HEK293 (cell line): Measurements from ENCODE around the gene RIPOR3.

ENCODE experiments used
- GLI4 ChIP-seq: fragments of 450-650 bp; formaldehyde crosslinking; IDR thresholded peaks from 2 replicates; pipeline ENCODE4 v1.5.1; 2016; ENCODE audit warnings: missing biosample characterization, missing genetic modification characterization
- GLIS2 ChIP-seq: fragments of 450-650 bp; formaldehyde crosslinking; IDR thresholded peaks from 2 replicates; pipeline ENCODE4 v1.5.1; 2016; ENCODE audit warnings: missing biosample characterization, missing genetic modification characterization
- IKZF3 ChIP-seq: fragments of 450-650 bp; IDR thresholded peaks from 2 replicates; pipeline ENCODE4 v1.5.0; 2018; ENCODE audit warnings: missing biosample characterization, mild to moderate bottlenecking, missing genetic modification characterization, moderate library complexity
- KLF9 ChIP-seq: fragments of 450-650 bp; formaldehyde crosslinking; IDR thresholded peaks from 2 replicates; pipeline ENCODE4 v1.5.1; 2016; ENCODE audit warnings: missing biosample characterization, missing genetic modification characterization, low read depth
- MZF1 ChIP-seq: fragments of 450-650 bp; formaldehyde crosslinking; IDR thresholded peaks from 2 replicates; pipeline ENCODE4 v1.5.1; 2017; ENCODE audit warnings: missing biosample characterization, missing genetic modification characterization, borderline replicate concordance
- REST ChIP-seq: fragments of 450-650 bp; formaldehyde crosslinking; IDR thresholded peaks from 2 replicates; pipeline ENCODE4 v1.5.1; 2016; ENCODE audit warnings: missing biosample characterization, missing genetic modification characterization
- SALL2 ChIP-seq: fragments of 450-650 bp; formaldehyde crosslinking; IDR thresholded peaks from 2 replicates; pipeline ENCODE4 v1.5.0; 2017; ENCODE audit warnings: missing biosample characterization, mild to moderate bottlenecking, missing genetic modification characterization, borderline replicate concordance
- ZBTB20 ChIP-seq: fragments of 450-650 bp; formaldehyde crosslinking; IDR thresholded peaks from 2 replicates; pipeline ENCODE4 v1.5.1; 2016; ENCODE audit warnings: missing biosample characterization, missing genetic modification characterization
- ZBTB26 ChIP-seq: fragments of 450-650 bp; formaldehyde crosslinking; optimal IDR thresholded peaks from 2 replicates; pipeline ENCODE3; 2016; ENCODE audit warnings: missing biosample characterization, mild to moderate bottlenecking, missing genetic modification characterization
- ZBTB44 ChIP-seq: fragments of 450-650 bp; IDR thresholded peaks from 2 replicates; pipeline ENCODE4 v1.5.1; 2018; ENCODE audit warnings: missing biosample characterization, mild to moderate bottlenecking, missing genetic modification characterization
- ZBTB6 ChIP-seq: fragments of 450-650 bp; formaldehyde crosslinking; IDR thresholded peaks from 2 replicates; pipeline ENCODE4 v1.5.1; 2017; ENCODE audit warnings: missing biosample characterization, missing genetic modification characterization
- ZBTB8A ChIP-seq: fragments of 450-650 bp; formaldehyde crosslinking; IDR thresholded peaks from 2 replicates; pipeline ENCODE4 v1.5.1; 2016; ENCODE audit warnings: missing biosample characterization, missing genetic modification characterization
- ZNF112 ChIP-seq: fragments of 450-650 bp; formaldehyde crosslinking; IDR thresholded peaks from 2 replicates; pipeline ENCODE4 v1.5.0; 2017; ENCODE audit warnings: missing biosample characterization, missing genetic modification characterization
- ZNF169 ChIP-seq: fragments of 450-650 bp; formaldehyde crosslinking; IDR thresholded peaks from 2 replicates; pipeline ENCODE4 v1.5.1; 2016; ENCODE audit warnings: missing biosample characterization, missing genetic modification characterization
- ZNF174 ChIP-seq: fragments of 450-650 bp; formaldehyde crosslinking; IDR thresholded peaks from 2 replicates; pipeline ENCODE4 v1.5.0; 2017; ENCODE audit warnings: missing biosample characterization, mild to moderate bottlenecking, missing genetic modification characterization
- ZNF239 ChIP-seq: fragments of 450-650 bp; formaldehyde crosslinking; IDR thresholded peaks from 2 replicates; pipeline ENCODE4 v1.5.1; 2016; ENCODE audit warnings: missing biosample characterization, missing genetic modification characterization
- ZNF341 ChIP-seq: fragments of 450-650 bp; formaldehyde crosslinking; IDR thresholded peaks from 2 replicates; pipeline ENCODE4; 2016; ENCODE audit warnings: low read depth, missing biosample characterization, missing genetic modification characterization
- ZNF426 ChIP-seq: fragments of 450-650 bp; formaldehyde crosslinking; IDR thresholded peaks from 2 replicates; pipeline ENCODE4 v1.5.1; 2017; ENCODE audit warnings: missing biosample characterization, missing genetic modification characterization, mild to moderate bottlenecking, inconsistent platforms, moderate library complexity
- ZNF449 ChIP-seq: fragments of 450-650 bp; formaldehyde crosslinking; IDR thresholded peaks from 2 replicates; pipeline ENCODE4 v1.5.1; 2017; ENCODE audit warnings: missing biosample characterization, mild to moderate bottlenecking, missing genetic modification characterization, moderate library complexity
- ZNF518A ChIP-seq: fragments of 450-650 bp; formaldehyde crosslinking; conservative IDR thresholded peaks from 2 replicates; pipeline ENCODE4 v1.5.1; 2016; ENCODE audit warnings: low read depth, missing biosample characterization, missing genetic modification characterization
- ZNF521 ChIP-seq: fragments of 450-650 bp; formaldehyde crosslinking; IDR thresholded peaks from 2 replicates; pipeline ENCODE4 v1.5.1; 2017; ENCODE audit warnings: missing biosample characterization, mild to moderate bottlenecking, missing genetic modification characterization
- ZNF830 ChIP-seq: fragments of 450-650 bp; IDR thresholded peaks from 2 replicates; pipeline ENCODE4 v1.5.0; 2018; ENCODE audit warnings: missing biosample characterization, missing genetic modification characterization, low read depth, mild to moderate bottlenecking, moderate library complexity

Gene RIPOR3

DNA sequence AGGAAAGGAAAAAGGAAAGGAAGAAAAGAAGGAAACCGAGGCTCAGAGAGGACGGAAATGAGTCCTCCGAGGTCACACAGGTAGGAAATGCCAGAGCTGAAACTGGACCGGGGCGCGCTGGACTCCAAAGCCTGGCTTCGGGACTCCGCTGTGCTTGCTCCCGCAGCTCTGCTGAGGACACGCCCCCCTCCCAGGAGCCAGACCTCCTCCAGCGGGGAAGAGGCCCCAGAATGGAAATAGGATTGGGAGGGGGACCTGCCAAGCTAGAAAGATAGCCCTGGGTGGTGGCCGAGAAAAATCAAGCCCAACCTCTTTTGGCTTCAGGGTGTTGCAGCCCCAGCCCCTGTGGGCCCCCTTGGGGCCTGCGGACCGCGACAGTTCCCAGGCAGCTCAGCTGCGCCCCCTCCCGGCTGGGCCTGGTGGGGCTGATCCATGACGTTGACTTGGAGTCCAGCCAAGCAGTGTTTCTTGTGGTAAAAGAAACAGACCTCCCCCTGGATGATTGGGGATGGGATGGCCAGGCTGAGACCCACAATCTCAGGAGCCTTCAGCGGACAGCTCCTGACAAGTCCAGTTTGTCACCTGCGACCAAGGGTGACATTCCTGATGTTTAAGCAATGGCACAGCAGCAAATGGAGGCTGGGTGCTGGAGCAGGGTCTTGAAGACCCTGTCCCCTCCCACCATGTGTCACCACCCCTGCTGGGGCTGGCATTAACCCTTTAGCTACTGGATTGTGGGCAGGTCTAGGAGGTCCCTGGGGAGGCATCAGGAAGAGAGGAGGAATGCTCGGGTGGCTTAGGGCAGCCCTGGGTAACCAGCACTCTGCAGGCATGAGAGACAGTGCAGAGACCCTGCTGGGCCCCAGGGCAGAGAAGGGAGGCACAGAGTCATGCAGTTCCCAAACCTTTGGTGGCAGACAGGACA, 55.4 kb downstream of the RIPOR3 start (continued):
- TF ChIP-seq ZBTB44 (tag by site-specific recombination): peak; percentile 72; the same call in 1 of the 2 replicates
- TF ChIP-seq ZBTB8A (tag by site-specific recombination): peak; percentile 39; the same call in 1 of the 2 replicates
- peak; percentile 95 for TF ChIP-seq ZNF449 (tag by site-specific recombination)
- peak; percentile 34; the same call in 1 of the 2 replicates for TF ChIP-seq ZNF341 (tag by site-specific recombination)
- no peak for TF ChIP-seq ZNF426
- TF ChIP-seq SALL2 (tag by site-specific recombination): no peak
- 0 out of 2 replicates have a peak, but pooled peaks have one; percentile 23 for TF ChIP-seq MZF1 (tag by site-specific recombination)
- no peak for TF ChIP-seq ZBTB20
- TF ChIP-seq ZNF239 (tag by site-specific recombination): no peak
- TF ChIP-seq REST (tag by site-specific recombination): peak; percentile 84
- peak; percentile 98 for TF ChIP-seq GLIS2 (tag by site-specific recombination)
- TF ChIP-seq ZNF112 (tag by site-specific recombination): no peak
- peak; percentile 97 for TF ChIP-seq KLF9
- TF ChIP-seq GLI4: no peak
- peak; percentile 81 for TF ChIP-seq IKZF3 (tag by site-specific recombination)
- TF ChIP-seq ZNF518A (tag by site-specific recombination): no peak
- TF ChIP-seq ZNF830 (tag by site-specific recombination): no peak
- TF ChIP-seq ZNF169: no peak
- no peak for TF ChIP-seq ZNF521 (tag by site-specific recombination)
- no peak for TF ChIP-seq ZBTB6 (tag by site-specific recombination)
- no peak for TF ChIP-seq ZNF174 (tag by site-specific recombination)
- peak; percentile 34 for TF ChIP-seq ZBTB26 (tag by site-specific recombination)
